GM20000 (cell line): ENCODE results near the gene TMIGD2.

Source experiments
- DNase-seq: peaks from one replicate; pipeline ENCODE4 v3.0.0; 2012; ENCODE audit warnings: low spot score
- TF ChIP-seq, protein P1 (sequence below): IDR thresholded peaks from 2 replicates; pipeline ENCODE4 v1.5.1; 2012; ENCODE audit warnings: mild to moderate bottlenecking, control low read depth; ENCODE audit errors: extremely low read depth, missing control alignments

TMIGD2 gene

DNA sequence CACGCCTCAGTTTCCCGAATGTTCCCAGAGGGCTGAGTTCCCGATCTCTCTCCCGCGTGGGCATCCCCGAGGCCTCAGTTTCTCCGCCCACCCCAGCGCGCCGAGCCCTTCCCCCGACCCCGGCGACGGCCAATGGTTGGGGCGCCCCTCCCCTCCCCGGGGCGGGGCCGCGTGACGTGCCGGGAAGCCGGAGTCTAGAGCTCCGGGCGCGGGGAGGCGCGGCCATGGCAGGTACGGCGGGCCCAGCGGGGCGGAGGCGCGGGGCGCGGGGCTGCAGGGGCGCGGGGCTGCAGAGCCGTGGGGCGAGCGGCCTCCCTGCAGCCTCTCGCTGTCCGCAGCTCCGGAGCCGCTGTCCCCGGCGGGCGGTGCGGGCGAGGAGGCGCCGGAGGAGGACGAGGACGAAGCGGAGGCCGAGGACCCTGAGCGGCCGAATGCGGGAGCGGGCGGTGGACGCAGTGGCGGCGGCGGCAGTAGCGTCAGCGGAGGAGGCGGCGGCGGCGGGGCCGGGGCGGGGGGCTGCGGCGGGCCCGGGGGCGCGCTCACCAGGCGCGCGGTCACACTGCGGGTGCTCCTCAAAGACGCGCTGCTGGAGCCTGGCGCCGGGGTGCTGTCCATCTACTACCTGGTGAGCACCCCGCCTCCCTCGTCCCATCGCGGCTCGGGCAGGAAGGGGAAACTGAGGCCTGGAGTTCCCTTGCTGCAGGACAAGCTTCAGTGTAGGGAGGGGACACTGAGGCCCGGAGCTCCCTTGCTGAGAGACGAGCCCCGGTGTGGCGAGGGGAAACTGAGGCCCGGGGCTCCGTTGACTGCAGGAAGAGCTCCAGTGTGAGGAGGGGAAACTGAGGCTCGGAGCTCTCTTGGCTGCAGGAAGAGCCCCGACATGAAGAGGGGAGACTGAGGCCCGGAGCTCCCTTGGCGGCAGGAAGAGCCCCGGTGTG, 41.5 kb upstream of the TMIGD2 start, which contains the start of gene MPND:
Gene MPND, plus strand, starts transcription at position 193 of the 938 bp plus-strand sequence. Its CDS starts 32 bp downstream, at position 225.
- TF ChIP-seq, protein P1, sequence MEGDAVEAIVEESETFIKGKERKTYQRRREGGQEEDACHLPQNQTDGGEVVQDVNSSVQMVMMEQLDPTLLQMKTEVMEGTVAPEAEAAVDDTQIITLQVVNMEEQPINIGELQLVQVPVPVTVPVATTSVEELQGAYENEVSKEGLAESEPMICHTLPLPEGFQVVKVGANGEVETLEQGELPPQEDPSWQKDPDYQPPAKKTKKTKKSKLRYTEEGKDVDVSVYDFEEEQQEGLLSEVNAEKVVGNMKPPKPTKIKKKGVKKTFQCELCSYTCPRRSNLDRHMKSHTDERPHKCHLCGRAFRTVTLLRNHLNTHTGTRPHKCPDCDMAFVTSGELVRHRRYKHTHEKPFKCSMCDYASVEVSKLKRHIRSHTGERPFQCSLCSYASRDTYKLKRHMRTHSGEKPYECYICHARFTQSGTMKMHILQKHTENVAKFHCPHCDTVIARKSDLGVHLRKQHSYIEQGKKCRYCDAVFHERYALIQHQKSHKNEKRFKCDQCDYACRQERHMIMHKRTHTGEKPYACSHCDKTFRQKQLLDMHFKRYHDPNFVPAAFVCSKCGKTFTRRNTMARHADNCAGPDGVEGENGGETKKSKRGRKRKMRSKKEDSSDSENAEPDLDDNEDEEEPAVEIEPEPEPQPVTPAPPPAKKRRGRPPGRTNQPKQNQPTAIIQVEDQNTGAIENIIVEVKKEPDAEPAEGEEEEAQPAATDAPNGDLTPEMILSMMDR: no peak
- peak; percentile 96 for DNase-seq

- TF ChIP-seq, protein P1: no peak
- DNase-seq: peak; percentile 93
Observed at GRCh38 chr19:4342615-4343369, 40.6 kb upstream of the TMIGD2 start.

DNA sequence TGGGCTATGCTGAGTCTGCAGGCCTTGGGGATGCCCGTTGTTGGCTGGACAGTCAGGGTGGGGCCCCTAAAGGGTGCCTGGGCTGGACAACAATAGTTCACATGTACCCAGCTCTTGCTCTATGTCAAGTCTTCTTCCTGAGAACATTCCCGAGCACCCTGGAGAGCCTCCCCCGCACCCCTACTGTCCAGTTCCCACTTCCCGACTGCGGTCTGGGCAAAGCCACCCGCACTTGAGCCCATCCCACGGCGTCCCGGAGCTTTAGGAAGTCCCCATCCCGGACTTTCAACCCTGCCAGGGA, 40.1 kb upstream of the TMIGD2 start:
- no peak for DNase-seq
- TF ChIP-seq, protein P1: no peak

DNA sequence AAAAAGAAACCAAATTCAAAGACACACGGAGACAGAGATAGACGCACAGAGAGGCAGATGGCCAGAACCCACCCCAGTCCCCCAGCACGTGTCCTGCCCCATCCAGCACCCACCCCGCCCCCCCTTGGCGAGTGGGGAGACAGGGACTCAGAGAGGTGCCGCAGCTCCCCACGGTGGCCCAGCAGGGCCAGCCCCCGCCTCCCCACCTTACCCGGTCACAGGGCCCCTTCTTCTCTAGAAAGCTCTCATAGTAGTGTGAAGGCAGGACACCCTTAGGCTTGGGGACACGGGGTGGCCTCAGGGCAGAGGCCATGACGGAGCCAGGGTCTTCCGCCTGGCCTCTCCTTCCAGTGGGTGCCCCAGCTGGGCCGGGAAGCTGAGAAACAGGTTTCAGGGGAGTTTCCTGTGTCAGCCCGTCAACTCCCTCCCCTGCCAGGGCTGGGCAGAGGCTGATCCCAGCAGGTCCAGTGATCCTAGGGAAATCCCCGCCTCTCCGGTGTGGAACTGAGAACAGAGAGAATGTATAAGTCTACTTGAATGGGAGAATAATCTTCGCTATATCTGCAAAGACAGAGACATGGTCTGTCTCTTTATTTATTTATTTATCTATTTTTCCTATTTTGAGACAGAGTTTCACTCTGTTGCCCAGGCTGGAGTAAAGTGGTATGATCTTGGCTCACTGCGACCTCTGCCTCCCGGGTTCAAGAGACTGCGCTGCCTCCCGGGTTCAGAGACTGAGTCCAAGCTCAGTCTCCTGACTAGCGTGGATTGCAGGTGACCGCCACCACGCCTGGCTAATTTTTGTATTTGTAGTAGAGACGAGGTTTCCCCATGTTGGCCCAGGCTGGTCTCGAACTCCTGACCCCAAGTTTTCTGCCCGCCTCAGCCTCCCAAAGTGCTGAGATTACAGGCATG, 36.5 kb upstream of the TMIGD2 start, which contains the start of gene STAP2:
Gene STAP2, minus strand, starts transcription at position 387 of the 915 bp plus-strand sequence. Its CDS starts 74 bp downstream, at position 313.
- no peak for DNase-seq
- TF ChIP-seq, protein P1: no peak

- TF ChIP-seq, protein P1: no peak
- no peak for DNase-seq
Observed at GRCh38 chr19:4337906-4338440, 35.8 kb upstream of the TMIGD2 start.

DNA sequence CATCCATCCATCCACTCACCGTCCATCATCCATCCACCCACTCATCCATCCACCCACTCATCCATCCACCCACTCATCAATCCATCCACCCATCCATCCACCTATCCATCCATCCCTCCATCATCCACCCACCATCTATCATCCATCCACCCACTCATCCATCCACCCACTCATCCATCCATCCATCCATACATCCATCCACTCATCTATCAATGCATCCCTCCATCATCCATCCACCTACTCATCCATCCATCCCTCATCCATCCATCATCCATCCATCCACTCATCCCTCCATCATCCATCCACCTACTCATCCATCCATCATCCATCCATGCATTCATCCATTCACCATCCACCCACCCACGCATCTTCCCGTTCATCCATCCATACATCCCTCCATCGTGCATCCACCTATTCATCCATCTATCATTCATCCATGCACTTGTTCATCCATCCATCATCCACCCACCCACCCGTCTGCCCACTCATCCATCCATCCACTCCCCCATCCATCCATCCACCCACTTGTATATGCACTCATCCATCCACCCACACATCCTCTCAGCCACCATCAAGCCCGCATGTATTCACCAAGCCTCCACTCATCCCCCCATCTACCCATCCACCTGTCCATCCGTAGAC, 32.9 kb upstream of the TMIGD2 start:
- no peak for DNase-seq
- TF ChIP-seq, protein P1: no peak
